IPS-18c (cell line): ENCODE data around the gene FGFBP3.
"Not testable (repeated sequence)": the region's sequence is repeated elsewhere in the genome, so short reads cannot be mapped to it uniquely, and the experiment has no call there.

Experiments
- H3K4me3 ChIP-seq: 2 replicates; pipeline ENCODE4 v1.7.0; 2013; ENCODE audit warnings: low read depth, mild to moderate bottlenecking, low read length, moderate library complexity; ENCODE audit not compliant: insufficient read depth
- H3K9me3 ChIP-seq: one replicate; pipeline ENCODE4 v1.6.1; 2013; ENCODE audit warnings: mild to moderate bottlenecking, low read length, moderate library complexity; ENCODE audit not compliant: control insufficient read depth, insufficient read depth

The FGFBP3 gene

GRCh38 chr10:91908337-91909116, 759 bp downstream of the FGFBP3 start:
- H3K4me3 ChIP-seq: peak overlapping the region; percentile 84
- H3K9me3 ChIP-seq: no peaks in the 10 kb centered on the region

GRCh38 chr10:91907914-91908336, 1.4 kb downstream of the FGFBP3 start:
- peak overlapping the region; percentile 84 for H3K4me3 ChIP-seq
- no peaks in the 10 kb centered on the region for H3K9me3 ChIP-seq

- H3K4me3 ChIP-seq: peak overlapping the region; percentile 84; the same call in 1 of the 2 replicates
Measured at GRCh38 chr10:91907033-91907594, 2.2 kb downstream of the FGFBP3 start.

GRCh38 chr10:91901784-91902677, 7.3 kb downstream of the FGFBP3 start:
- no peak overlapping the region for H3K4me3 ChIP-seq
- H3K9me3 ChIP-seq: no peaks in the 10 kb centered on the region

More at GRCh38 chr10:91907033-91907594, 2.2 kb downstream of the FGFBP3 start:
- H3K9me3 ChIP-seq: no peaks in the 10 kb centered on the region

- Histone ChIP-seq H3K4me3 (no peak overlapping the region), H3K9me3 (no peaks in the 10 kb centered on the region)
Measured at GRCh38 chr10:91897421-91897820, 11.9 kb downstream of the FGFBP3 start.

- H3K4me3 ChIP-seq: no peak overlapping the region
- no peaks in the 10 kb centered on the region for H3K9me3 ChIP-seq
Measured at GRCh38 chr10:91896212-91896756, 13.0 kb downstream of the FGFBP3 start.

GRCh38 chr10:91894261-91894685, 15.0 kb downstream of the FGFBP3 start:
- not testable (repeated sequence) for H3K4me3 ChIP-seq, H3K9me3 ChIP-seq

- H3K4me3 ChIP-seq: no peak overlapping the region
- H3K9me3 ChIP-seq: peaks cover 2% of the 10 kb centered on the region
Measured at GRCh38 chr10:91893051-91893450, 16.2 kb downstream of the FGFBP3 start.

- Histone ChIP-seq H3K4me3 (no peak overlapping the region), H3K9me3 (peaks cover 2% of the 10 kb centered on the region)
Measured at GRCh38 chr10:91891125-91892001, 17.9 kb downstream of the FGFBP3 start.

- H3K4me3 ChIP-seq: peak overlapping the region; percentile 50
Measured at GRCh38 chr10:91887272-91888076, 21.8 kb downstream of the FGFBP3 start.

GRCh38 chr10:91886954-91887271, 22.4 kb downstream of the FGFBP3 start:
- peaks cover 2% of the 10 kb centered on the region for H3K9me3 ChIP-seq
- H3K4me3 ChIP-seq: peak overlapping the region; percentile 50

More at GRCh38 chr10:91887272-91888076, 21.8 kb downstream of the FGFBP3 start:
- H3K9me3 ChIP-seq: peaks cover 2% of the 10 kb centered on the region

- Histone ChIP-seq H3K4me3 (no peak overlapping the region), H3K9me3 (peaks cover 2% of the 10 kb centered on the region)
Measured at GRCh38 chr10:91885362-91886079, 23.8 kb downstream of the FGFBP3 start.

GRCh38 chr10:91884536-91884935, 24.8 kb downstream of the FGFBP3 start:
- H3K9me3 ChIP-seq: peaks cover 2% of the 10 kb centered on the region
- no peak overlapping the region; the same call in 1 of the 2 replicates for H3K4me3 ChIP-seq

- Histone ChIP-seq H3K4me3 (peak overlapping the region; percentile 25; the same call in 1 of the 2 replicates), H3K9me3 (peaks cover 2% of the 10 kb centered on the region)
Measured at GRCh38 chr10:91883549-91884444, 25.5 kb downstream of the FGFBP3 start.
